ENCODE data around the gene MAP4K3. TPM values are rescaled to one million over a fixed set of nuclear protein-coding genes. Genes with fewer than 3 reads are reported as not detected.

MAP4K3 gene
- total and polyA plus RNA-seq, 2 of the 8 experiments (the other 6 are each of a cell fraction or from before 2014, with no cell fraction given): 11.4 to 63.0 TPM

DNA sequence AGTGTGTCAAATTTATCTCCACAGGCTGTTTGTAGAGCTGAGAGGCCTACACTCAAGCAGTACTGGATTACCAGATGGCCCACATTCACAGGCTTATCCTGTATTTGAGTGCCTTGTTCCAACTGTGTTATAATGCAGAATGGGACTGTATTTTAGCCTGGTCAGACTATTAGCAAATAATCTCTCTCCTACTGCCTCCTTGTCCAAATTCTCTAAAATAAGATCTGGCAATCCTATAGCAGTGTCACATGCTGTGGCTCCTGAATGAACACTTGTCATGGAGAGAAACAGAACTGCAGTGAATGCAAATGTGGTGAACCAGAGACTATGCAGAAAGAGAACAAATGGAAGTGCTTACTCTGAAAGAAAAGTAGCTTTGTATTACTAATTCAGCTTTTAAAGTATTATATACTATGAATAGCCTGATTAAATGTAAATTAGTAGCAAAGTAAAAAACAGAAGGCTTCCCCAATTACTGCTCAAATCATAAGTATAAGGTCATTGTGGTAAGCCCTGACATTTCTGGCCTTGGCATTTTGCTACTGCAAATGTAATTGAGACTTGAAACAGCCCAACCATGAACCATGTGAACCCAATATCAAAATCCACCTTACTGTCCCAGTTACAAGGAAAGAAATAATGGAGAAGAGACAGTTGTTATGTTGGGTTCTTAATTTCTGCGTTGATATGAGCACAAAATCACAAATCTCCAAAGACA lies 80.0 kb downstream of the MAP4K3 start:
- Histone ChIP-seq H2BK15ac (ENCODE audit: low read length) (no peak overlapping the region), H3K9me3 (ENCODE audit: insufficient read depth in 2 of 2, low read depth in 1 of 2, low read length in 1 of 2) (peaks cover 24 to 35% of the 10 kb centered on the region in 2 experiments), H4K20me1 (replicated peaks in 1 of 2; ENCODE audit: control insufficient read depth in 1 of 2, insufficient read depth in 2 of 2, low read length in 2 of 2) (no peaks in the 10 kb centered on the region), H4K91ac (replicated peaks; ENCODE audit: insufficient read length, low read length) (no peak overlapping the region), H3K4me2 (ENCODE audit: insufficient read depth in 1 of 2, low read depth in 2 of 2, low read length in 2 of 2) (peak overlapping the region; percentile 22 to 31; a peak in 1 of 4 replicates), H3K36me3 (ENCODE audit: control insufficient read depth in 2 of 4, insufficient read depth in 4 of 4, low read length in 3 of 4) (peaks cover 0 to 32% (median 12%) of the 10 kb centered on the region in 4 experiments; a peak in 4 of 8 replicates), H3K18ac (ENCODE audit: extremely low read depth, low read length) (no peak overlapping the region), H2BK120ac (replicated peaks; ENCODE audit: low read depth, low read length) (no peak overlapping the region), H3K23ac (ENCODE audit: insufficient read length) (no peak overlapping the region), H3K9ac (replicated peaks in 1 of 4; ENCODE audit: extremely low read depth in 1 of 4, low read depth in 3 of 4, low read length in 3 of 4) (no peak overlapping the region), H2BK12ac (ENCODE audit: low read depth, low read length) (no peak overlapping the region), H4K8ac (ENCODE audit: extremely low read depth, insufficient read depth, low read length) (no peak overlapping the region), H3K4me1 (replicated peaks in 1 of 4; ENCODE audit: control insufficient read depth in 3 of 4, insufficient read depth in 4 of 4, low read length in 3 of 4) (peaks cover 0 to 11% (median 1%) of the 10 kb centered on the region in 4 experiments; a peak in 3 of 7 replicates), H3K4me3 (ENCODE audit: extremely low read depth in 1 of 4, insufficient read depth in 2 of 4, low read depth in 3 of 4, low read length in 4 of 4) (no peak overlapping the region), H3K27ac (ENCODE audit: low read depth, low read length) (no peak overlapping the region), H3K27me3 (replicated peaks in 1 of 4; ENCODE audit: control insufficient read depth in 3 of 4, extremely low read depth in 1 of 4, insufficient read depth in 3 of 4, low read length in 3 of 4) (no peaks in the 10 kb centered on the region), H2BK20ac (ENCODE audit: low read length) (no peak overlapping the region), H3K79me1 (ENCODE audit: low read depth, low read length) (no peaks in the 10 kb centered on the region), H2AK5ac (ENCODE audit: low read depth, low read length) (no peak overlapping the region), H4K5ac (ENCODE audit: insufficient read length, low read depth, low read length) (peak overlapping the region; percentile 46), H2BK5ac (ENCODE audit: low read depth, low read length) (no peak overlapping the region), H2AFZ (ENCODE audit: low read length) (no peak overlapping the region), H3K79me2 (ENCODE audit: control insufficient read depth in 1 of 2, insufficient read depth in 2 of 2, low read length in 2 of 2) (peaks cover 0 to 48% of the 10 kb centered on the region in 2 experiments; a peak in 2 of 4 replicates), H3K4ac (replicated peaks; ENCODE audit: insufficient read length, low read depth, low read length) (no peak overlapping the region), H3K23me2 (ENCODE audit: low read depth, low read length) (no peaks in the 10 kb centered on the region), H3K14ac (ENCODE audit: insufficient read length) (no peak overlapping the region), H3K56ac (replicated peaks; ENCODE audit: insufficient read length, low read depth, low read length) (no peak overlapping the region)
- no peak for TF ChIP-seq SP1 (IDR thresholded peaks at IDR 0.05; ENCODE audit: low read depth, low read length)
- TF ChIP-seq TAF7 (optimal IDR thresholded peaks at IDR 0.05; ENCODE audit: borderline replicate concordance, low read depth, low read length): no peak
- no peak for TF ChIP-seq CBX8 (IDR thresholded peaks at IDR 0.05; ENCODE audit: borderline replicate concordance, low read depth, low read length)
- TF ChIP-seq ASH2L (IDR thresholded peaks at IDR 0.05; ENCODE audit: low read length): no peak
- no peak for TF ChIP-seq SAP30 (IDR thresholded peaks at IDR 0.05; ENCODE audit: insufficient read depth, insufficient replicate concordance, low read length)
- TF ChIP-seq JUN (IDR thresholded peaks at IDR 0.05; ENCODE audit: low read depth, low read length): no peak
- TF ChIP-seq EZH2 (IDR thresholded peaks at IDR 0.05; ENCODE audit: low read depth, low read length, severe bottlenecking): no peak
- no peak for TF ChIP-seq CREB1 (IDR thresholded peaks at IDR 0.05)
- no peak for TF ChIP-seq SIRT6 (IDR thresholded peaks at IDR 0.05; ENCODE audit: low read length)
- TF ChIP-seq, protein P1, sequence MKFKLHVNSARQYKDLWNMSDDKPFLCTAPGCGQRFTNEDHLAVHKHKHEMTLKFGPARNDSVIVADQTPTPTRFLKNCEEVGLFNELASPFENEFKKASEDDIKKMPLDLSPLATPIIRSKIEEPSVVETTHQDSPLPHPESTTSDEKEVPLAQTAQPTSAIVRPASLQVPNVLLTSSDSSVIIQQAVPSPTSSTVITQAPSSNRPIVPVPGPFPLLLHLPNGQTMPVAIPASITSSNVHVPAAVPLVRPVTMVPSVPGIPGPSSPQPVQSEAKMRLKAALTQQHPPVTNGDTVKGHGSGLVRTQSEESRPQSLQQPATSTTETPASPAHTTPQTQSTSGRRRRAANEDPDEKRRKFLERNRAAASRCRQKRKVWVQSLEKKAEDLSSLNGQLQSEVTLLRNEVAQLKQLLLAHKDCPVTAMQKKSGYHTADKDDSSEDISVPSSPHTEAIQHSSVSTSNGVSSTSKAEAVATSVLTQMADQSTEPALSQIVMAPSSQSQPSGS (IDR thresholded peaks at IDR 0.05; ENCODE audit: low read length): no peak
- CTCF ChIA-PET (ENCODE audit: partially characterized antibody): interaction anchor here (0.6 to 1.5 kb wide), 3 partner anchors 23 to 372 kb away, joined by 3 to 6 read pairs (median 4); no protein-coding TSS in a partner anchor
- no peak for FAIRE-seq
- POLR2A ChIA-PET (ENCODE audit: partially characterized antibody): no interaction called here
- DNase-seq (ENCODE audit: low read depth in 1 of 2, low spot score in 2 of 2): no peak
- WGBS, 2 experiments (ENCODE audit: extremely low coverage in 1 of 2, insufficient coverage in 1 of 2, insufficient read length in 1 of 2, insufficient replicate concordance in 2 of 2, low coverage in 1 of 2, low lambda C conversion rate in 2 of 2, missing lambda C conversion rate in 1 of 2): 81% methylated on average over 1 of the region's 1 CpG; no CpG with 5 or more reads in 1 of the 2 experiments
